ENCODE measurements around the gene CBFA2T3. TPM values are rescaled to one million over a fixed set of nuclear protein-coding genes. Genes with fewer than 3 reads are reported as not detected.

Gene CBFA2T3
- polyA plus RNA-seq, 4 donors: 1.8 to 3.6 (median 3.5) TPM

DNA sequence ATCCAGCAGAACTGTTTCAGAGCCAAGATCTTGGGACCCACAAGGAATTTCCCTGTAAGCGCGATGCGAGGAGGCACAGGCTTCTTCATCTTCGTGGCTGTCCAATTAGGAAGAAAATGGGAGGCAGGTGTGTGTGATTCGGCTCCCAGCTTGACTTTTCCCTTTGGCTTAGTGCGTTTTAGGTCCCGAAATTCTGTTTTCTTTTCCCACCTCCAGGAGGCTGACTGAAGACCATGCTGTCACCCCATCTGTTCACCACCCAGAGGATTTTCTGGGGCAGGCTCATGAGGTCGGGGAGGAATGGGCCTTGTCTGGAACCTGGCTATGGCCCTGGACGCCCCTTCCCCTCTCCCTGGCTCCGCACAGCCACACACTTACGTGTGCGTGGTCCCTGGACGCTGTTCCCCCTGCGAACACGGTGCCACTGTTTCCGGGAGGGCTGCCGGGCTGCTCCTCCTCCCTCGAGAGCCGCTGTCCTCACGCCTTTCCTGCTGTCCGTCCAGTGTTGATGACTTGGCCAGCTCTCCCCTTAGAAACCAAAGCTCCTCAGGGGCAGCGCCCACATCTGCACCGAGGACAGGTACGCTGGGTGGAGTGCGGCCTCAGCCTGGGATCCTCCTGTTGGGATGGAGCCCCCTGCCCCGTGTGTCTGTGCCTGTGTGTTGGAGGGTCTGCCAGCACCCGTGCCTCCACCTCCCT, 107.9 kb downstream of the CBFA2T3 start:
- DNase-seq (ENCODE audit: low read depth in 4 of 4, low spot score in 2 of 4): no peak

- no peak for DNase-seq (ENCODE audit: low read depth in 4 of 4, low spot score in 2 of 4)
These were observed 109.3 kb downstream of the CBFA2T3 start for GRCh38 chr16:88867581-88868246.

DNA sequence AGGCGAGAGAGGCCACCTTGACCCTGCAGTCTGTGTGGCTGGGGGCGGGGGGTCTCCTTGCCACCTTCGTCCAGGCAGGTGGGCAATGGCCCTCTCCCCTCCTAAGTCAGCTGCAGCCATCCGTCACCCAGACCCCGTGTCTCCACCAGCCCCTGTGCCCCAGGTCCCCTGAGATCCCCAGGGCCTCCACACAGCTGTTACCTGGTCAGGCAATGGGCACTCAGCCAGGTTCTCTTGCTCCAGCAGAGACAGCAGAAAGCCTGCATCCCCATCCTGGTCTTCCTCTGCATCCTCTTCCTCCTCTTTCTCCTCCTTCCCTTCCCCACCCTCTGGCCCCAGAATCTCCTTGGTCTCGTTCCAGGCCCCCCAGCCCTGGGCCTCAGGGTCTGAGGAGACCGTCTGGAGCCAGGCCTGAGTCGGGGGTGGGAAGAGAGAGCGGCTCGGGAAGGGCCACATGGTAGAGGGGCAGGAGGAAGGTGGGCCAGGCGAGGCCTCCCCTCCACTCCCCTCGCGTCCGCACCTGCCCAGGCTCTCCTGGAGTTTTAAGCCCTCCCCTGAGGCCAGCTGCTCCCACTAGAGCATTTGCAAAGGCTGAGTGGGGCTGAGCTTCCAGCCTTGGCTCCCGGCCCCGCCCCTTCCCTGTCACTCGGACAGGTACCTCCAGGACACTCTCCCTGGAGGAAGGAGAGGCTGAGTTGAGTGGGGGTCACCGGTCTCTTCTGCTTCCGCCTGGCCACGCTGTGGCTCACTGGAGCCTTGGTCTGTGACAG, 110.7 kb downstream of the CBFA2T3 start, which contains the start of gene PABPN1L:
PABPN1L (minus strand) TSS at position 510 of the 770 bp plus-strand sequence; CDS start at position 456, 54 bp downstream.
- DNase-seq (ENCODE audit: low read depth in 4 of 4, low spot score in 2 of 4): no peak

GRCh38 chr16:88865742-88866141, 111.3 kb downstream of the CBFA2T3 start:
- DNase-seq (ENCODE audit: low read depth in 4 of 4, low spot score in 2 of 4): no peak

- DNase-seq (ENCODE audit: low read depth in 4 of 4, low spot score in 2 of 4): no peak
These were observed 111.7 kb downstream of the CBFA2T3 start for GRCh38 chr16:88865310-88865709.

DNA sequence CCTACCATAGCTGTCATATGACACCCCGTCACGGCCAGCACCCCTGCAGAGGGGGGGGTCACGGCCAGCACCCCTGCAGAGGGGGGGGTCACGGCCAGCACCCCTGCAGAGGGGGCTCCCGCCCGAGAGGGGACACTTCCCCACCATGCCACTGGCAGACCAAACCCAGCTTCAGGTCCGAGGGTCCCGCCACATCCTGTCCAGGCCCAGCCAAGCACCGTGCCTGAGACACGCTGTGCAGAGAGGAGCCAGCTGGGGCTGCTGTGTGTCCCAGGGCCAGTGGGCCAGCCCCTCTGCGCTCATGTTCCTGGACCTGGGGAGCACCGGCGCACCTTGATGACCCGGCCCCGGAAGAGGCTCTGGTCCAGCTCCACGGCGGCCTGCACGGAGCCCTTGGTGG, 112.5 kb downstream of the CBFA2T3 start:
- no peak for DNase-seq (ENCODE audit: low read depth in 4 of 4, low spot score in 2 of 4)

- DNase-seq (ENCODE audit: low read depth in 4 of 4, low spot score in 2 of 4): no peak
These were observed 112.9 kb downstream of the CBFA2T3 start for GRCh38 chr16:88864099-88864498.

DNA sequence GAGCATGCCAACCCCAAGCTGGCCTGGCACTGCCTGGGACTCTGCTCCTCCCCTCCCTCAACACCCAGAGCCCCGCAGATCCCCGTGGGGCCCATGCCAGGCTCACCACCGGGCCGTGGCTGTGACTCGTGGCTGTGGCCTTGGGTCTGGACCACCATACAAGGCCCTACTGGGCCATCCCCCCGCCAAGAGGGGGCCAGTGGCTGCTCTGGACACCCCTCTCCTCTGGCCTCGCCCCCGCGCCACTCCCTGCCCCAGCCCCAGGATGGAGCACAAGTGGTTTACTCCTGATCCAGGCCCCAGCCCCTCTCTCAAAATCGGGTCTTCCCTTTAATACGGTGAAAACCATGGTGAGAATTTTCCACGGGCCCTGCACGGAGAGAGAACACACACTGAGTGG, 113.6 kb downstream of the CBFA2T3 start:
- no peak for DNase-seq (ENCODE audit: low read depth in 4 of 4, low spot score in 2 of 4)

- DNase-seq (ENCODE audit: low read depth in 4 of 4, low spot score in 2 of 4): no peak
These were observed 114.0 kb downstream of the CBFA2T3 start for GRCh38 chr16:88862968-88863367.

DNA sequence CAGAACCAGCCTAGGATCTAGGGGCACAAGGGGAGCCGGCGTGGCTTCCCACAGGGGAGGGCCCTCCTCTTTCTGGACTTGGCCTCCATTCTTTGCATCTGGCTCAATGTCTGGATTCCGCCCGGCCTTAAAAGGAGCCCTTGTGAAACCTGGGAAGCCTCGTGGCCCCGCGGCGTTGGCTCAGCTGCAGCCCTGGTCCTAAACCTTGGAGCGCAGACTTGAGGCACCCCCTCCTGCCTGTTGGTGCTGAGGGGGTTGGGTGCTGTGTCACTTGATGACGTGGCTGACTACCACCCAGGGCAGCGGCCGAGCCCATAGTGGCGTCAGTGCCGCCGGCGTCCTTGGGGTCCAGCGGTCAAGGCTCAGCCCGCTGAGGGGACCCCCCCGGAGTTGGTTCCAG, 115.6 kb downstream of the CBFA2T3 start:
- no peak for DNase-seq (ENCODE audit: low read depth in 4 of 4, low spot score in 2 of 4)

DNA sequence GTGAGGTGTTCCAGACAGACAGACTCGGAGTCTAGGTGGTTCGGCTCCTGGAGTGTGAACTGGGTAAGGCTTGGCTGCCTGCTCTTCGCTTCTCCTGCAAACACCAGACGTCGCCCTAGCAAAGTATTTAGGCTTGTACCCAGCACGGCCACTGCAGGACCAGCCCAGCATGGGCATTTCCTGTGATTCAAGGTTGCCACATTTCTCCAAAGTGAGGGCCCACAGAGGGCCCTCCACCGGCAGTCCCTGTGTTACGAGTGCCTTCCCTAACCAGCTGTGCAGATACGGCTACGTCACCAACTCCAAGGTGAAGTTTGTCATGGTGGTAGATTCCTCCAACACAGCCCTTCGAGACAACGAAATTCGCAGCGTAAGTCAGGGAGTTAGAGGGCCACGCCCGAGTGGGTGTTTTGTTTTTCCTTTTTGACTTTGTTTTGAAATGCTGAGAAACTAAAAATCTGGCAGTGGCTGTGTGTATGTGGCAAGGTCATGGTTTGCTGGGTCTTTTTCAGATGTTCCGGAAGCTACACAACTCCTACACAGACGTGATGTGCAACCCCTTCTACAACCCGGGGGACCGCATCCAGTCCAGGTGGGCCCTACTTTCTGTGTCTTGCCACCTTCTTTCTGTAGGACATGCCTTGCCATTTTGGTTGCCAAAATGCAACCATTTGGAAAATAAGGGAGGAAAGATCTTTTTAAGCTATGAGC, 117.5 kb downstream of the CBFA2T3 start:
- DNase-seq (ENCODE audit: low read depth in 4 of 4, low spot score in 2 of 4): no peak

DNA sequence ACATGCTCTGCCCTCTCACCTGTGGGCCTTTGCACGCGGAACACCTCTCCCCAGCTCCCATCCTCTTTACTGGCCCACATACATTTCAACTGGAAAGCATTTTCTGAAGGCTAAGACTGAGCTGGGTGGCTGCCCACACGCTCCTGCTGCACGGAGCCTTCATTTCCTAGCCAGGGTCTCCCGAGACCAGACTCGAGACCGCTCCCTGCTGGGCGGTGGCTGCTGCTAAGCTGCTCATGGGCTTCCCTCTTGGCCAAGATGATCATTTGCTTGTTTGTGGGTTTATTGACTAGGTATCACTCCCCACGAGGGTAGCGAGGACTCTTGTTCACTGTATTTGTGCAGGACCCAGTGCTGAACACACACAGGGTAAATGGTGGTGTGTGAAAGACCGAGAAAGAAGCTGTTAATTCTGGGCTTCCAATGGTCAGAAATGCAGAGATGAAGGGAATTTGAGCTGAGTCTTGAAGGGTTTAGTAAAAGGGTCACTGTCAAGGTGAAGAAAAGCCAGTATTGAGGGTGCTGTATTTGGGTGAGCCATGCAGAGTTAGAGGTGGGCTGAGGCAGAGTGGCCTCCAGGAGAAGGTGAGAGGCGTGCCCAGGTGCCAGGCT, 119.2 kb downstream of the CBFA2T3 start:
- peak in 1 of 4 donors; percentile 55 for DNase-seq (ENCODE audit: low read depth in 4 of 4, low spot score in 2 of 4)

DNA sequence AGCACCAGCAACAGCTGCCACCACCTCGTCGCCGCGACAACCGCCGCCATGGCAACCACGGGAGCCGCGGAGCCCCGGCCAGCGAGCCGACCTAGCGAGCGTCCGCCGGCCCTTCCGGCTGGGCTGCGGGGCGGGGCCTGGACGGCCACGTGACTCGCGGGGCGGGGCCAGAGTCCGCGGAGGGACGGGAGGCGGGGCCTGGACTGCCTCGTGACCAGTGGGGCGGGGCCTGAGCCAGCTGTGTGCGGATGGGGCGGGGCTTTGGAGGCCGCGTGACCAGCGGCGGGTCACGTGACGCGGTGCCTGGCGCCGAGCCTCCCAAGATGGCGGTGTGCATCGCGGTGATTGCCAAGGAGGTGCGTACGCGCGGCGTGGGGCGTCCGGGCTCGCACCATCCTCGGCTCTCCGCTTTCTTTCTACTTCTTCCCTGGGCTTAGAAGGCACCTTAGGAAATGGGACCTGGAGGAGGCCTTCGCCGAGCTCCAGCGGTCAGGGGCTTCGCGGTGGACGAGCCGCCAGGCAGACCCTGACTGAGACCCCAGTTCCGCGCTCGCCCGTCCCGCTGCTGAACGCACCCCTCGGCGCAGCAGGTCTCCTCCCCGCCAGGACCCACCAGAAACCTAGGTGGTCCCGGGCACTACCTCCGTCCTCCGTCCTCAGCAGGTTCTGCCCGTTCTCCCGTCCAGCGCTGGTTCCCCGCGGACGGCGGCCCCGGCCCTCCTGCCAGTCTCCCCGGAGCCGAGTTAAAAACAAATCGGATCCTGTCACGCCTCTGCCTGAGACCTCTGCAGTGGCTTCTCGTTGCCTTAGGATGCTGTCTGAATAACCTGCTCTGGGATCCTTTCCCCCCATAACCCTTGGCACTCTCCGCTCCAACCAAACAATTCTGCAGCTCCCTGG, 119.9 kb downstream of the CBFA2T3 start, which contains the start of the genes GALNS and TRAPPC2L:
GALNS (minus strand) TSS at position 120 of the 900 bp plus-strand sequence; CDS start at position 50, 70 bp downstream.
TRAPPC2L (plus strand) TSS at position 300 of the 900 bp plus-strand sequence; CDS start at position 324, 24 bp downstream.
- peak; percentile 74 to 92 (median 90) for DNase-seq (ENCODE audit: low read depth in 4 of 4, low spot score in 2 of 4)

DNA sequence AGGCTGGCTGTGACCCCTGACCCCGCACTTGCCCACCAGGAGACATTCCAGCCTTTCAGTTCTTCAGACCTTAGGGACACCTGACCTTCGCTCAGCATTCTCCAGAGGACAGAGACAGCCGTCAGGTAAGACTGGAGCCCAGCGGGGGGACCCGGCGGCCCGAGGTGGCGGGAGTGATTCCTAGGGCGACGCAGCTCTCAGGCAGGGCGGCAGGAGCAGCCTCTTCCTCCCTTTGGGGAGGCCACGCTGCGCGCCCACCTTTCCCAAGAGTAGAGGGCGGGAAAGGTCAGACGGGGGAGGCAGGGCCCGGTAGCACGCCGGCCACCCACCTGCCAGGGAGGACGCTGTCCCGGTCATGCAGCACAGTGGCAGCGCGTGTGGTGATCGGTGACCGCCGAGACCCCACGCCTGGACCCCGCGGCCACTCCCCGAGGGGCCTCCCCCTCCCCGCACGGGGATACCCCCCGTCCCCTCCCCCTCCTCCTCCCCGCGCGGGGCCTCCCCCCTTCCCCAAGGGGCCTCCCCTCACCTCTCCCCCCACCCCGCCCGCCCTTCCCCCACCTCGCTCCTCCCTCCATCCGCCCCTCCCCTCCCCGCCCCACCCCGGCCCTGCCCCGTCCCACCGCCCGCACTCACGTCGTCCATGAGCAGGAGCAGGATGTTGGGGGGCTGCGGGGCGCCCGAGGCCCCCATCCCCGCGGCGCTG, 120.7 kb downstream of the CBFA2T3 start:
- DNase-seq (ENCODE audit: low read depth in 4 of 4, low spot score in 2 of 4): no peak

GRCh38 chr16:88855736-88856121, 121.3 kb downstream of the CBFA2T3 start:
- DNase-seq (ENCODE audit: low read depth in 4 of 4, low spot score in 2 of 4): no peak

DNA sequence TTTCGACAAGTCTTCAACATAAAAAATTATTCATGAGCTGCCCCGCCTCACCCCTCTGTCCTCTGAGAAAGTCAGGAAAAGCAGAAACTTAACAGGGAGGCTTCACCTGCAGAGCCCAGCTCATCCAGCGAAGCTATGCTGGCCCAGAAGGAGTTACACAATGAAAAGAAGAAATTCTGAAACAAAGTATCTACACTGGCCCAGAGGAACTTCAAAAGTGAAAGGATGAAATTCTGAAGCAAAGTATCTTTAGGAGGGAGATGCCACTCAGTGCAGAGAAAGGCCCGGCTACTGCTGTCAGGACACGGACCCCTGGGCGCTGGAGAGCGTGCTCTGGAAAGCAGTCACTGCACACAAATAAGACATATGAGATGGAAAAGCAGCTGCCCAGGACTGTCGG, 121.8 kb downstream of the CBFA2T3 start:
- no peak for DNase-seq (ENCODE audit: low read depth in 4 of 4, low spot score in 2 of 4)

DNA sequence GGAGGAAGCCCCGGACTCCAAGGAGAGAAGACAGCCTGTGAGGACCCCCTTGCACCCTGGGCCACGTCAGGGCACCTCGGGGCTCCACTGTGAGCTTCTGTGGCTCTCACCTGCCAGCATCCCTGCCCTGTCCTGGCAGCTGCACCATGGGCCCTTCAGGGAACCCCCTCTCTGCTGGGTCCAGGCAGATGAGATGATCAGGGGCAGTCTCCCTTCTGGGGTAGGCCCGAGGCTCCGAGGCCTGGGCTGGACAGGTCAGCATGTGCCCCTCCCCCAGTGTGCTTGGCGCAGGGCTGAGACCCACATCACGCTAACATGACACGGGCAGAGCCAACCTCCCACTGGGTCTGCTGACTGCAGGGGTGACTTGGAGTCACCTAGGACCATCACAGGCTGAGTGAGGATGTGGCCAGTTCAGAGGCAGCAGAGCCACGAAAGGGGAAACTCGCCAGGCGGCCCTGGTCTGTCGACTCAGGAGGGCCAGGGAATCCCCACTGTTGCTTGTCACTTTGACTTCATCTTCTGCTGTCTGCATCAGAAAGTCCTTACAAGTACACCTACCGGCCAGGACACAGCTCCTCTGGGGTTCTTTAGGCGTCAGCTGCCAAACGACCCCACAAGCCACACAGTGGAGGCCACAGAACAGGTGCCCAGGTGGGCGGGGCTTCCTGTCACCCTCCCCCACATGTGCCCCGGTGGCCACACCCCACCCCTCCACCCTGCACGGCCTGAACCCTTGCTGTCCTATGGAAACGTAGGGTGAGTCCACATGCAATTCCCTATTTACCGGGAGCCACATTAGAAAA, 122.5 kb downstream of the CBFA2T3 start:
- no peak for DNase-seq (ENCODE audit: low read depth in 4 of 4, low spot score in 2 of 4)

All from left renal cortex interstitium (tissue), 4 donors.